Breast epithelium (tissue), 3 donors: ENCODE measurements around the gene ULK1.

Experiments used
- POLR2A ChIP-seq: fragments of 450-650 bp; IDR thresholded peaks from one replicate; pipeline ENCODE4 v1.6.1; 2016; ENCODE audit warnings: antibody characterized with exemption, mild to moderate bottlenecking, moderate library complexity
- POLR2AphosphoS5 ChIP-seq, 3 donors: sonication (generic); formaldehyde crosslinking; IDR thresholded peaks; one replicate each; pipeline ENCODE4 v1.6.1; 2017; ENCODE audit warnings: antibody characterized with exemption in 3 of 3
- TF ChIP-seq, protein P1 (sequence below), 3 donors: fragments of 450-650 bp; IDR thresholded peaks; one replicate each; pipeline ENCODE4 v1.5.1; 2016 to 2017; ENCODE audit warnings: antibody characterized with exemption in 3 of 3, mild to moderate bottlenecking in 3 of 3, moderate library complexity in 3 of 3

- TF ChIP-seq, protein P1, sequence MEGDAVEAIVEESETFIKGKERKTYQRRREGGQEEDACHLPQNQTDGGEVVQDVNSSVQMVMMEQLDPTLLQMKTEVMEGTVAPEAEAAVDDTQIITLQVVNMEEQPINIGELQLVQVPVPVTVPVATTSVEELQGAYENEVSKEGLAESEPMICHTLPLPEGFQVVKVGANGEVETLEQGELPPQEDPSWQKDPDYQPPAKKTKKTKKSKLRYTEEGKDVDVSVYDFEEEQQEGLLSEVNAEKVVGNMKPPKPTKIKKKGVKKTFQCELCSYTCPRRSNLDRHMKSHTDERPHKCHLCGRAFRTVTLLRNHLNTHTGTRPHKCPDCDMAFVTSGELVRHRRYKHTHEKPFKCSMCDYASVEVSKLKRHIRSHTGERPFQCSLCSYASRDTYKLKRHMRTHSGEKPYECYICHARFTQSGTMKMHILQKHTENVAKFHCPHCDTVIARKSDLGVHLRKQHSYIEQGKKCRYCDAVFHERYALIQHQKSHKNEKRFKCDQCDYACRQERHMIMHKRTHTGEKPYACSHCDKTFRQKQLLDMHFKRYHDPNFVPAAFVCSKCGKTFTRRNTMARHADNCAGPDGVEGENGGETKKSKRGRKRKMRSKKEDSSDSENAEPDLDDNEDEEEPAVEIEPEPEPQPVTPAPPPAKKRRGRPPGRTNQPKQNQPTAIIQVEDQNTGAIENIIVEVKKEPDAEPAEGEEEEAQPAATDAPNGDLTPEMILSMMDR (IDR thresholded peaks at IDR 0.05): no peak
- no peak for TF ChIP-seq POLR2A
- TF ChIP-seq POLR2AphosphoS5 (IDR thresholded peaks at IDR 0.05): no peak
Measured at GRCh38 chr12:131845121-131845520, 49.3 kb upstream of the ULK1 start.
